Fibroblast of mammary gland (primary cell): ENCODE results near the gene COL6A5.

ENCODE experiments used
- DNase-seq: peaks from one replicate; pipeline ENCODE4 v3.0.0-alpha.2; 2010; ENCODE audit warnings: low read depth
- H3K4me3 ChIP-seq: 2 replicates; pipeline ENCODE4 v1.5.1; 2011; ENCODE audit warnings: low read depth, mild to moderate bottlenecking, low read length, moderate library complexity; ENCODE audit not compliant: control insufficient read depth
- TF ChIP-seq, protein P1 (sequence below): conservative IDR thresholded peaks from 2 replicates; pipeline ENCODE4 v1.5.1; 2011; ENCODE audit warnings: low read depth, low read length, inconsistent platforms; ENCODE audit not compliant: control insufficient read depth, insufficient read depth

COL6A5 gene

GRCh38 chr3:130507746-130508145, 162.3 kb downstream of the COL6A5 start:
- DNase-seq, result no peak
- H3K4me3 ChIP-seq, result no peak overlapping the region
- TF ChIP-seq, protein P1, sequence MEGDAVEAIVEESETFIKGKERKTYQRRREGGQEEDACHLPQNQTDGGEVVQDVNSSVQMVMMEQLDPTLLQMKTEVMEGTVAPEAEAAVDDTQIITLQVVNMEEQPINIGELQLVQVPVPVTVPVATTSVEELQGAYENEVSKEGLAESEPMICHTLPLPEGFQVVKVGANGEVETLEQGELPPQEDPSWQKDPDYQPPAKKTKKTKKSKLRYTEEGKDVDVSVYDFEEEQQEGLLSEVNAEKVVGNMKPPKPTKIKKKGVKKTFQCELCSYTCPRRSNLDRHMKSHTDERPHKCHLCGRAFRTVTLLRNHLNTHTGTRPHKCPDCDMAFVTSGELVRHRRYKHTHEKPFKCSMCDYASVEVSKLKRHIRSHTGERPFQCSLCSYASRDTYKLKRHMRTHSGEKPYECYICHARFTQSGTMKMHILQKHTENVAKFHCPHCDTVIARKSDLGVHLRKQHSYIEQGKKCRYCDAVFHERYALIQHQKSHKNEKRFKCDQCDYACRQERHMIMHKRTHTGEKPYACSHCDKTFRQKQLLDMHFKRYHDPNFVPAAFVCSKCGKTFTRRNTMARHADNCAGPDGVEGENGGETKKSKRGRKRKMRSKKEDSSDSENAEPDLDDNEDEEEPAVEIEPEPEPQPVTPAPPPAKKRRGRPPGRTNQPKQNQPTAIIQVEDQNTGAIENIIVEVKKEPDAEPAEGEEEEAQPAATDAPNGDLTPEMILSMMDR, result no peak

DNA sequence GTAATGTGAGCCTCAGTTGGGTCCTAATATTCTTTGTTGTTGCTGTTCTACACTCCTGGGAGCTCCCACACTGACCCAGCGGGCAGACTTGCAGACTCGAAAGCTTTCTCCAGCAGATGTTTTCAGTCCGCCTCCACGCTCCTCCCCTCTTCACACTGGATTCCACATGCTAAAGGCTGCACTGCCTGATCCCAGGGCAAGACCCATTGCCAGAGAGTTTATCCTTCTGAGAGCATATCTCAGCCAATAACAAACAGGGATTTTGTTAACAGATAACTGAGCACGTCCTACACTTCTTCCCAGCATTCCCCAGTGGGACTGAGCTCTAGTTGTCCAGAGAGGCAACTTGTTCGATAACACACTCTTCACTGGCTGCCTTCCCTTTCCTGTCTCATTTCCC, 163.5 kb downstream of the COL6A5 start:
- peak; percentile 14 for DNase-seq
- TF ChIP-seq, protein P1, result no peak

DNA sequence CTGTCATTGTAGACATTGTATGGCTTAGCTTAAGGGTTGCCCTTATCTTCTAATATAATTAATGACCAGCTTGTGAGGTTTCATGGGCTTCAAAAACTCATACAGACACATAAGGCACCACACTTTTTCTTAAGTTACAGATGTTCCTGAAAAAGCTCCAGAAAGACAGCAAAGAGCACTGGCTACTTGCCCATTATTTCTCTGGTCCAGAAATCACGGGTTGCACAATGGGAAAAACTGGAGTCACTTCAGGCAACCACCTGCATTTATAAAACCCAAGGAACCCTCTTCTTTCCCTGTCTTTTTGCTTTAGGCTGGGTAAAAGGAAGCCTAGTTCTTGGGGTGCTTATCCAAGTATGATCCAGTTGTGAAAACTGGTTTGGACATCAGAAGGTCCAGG, 169.2 kb downstream of the COL6A5 start:
- peak; percentile 43 for DNase-seq
- TF ChIP-seq, protein P1, result no peak
- H3K4me3 ChIP-seq, result no peak overlapping the region

More for the DNA sequence above, 163.5 kb downstream of the COL6A5 start:
- H3K4me3 ChIP-seq, result no peak overlapping the region

GRCh38 chr3:130515755-130516154, 170.3 kb downstream of the COL6A5 start:
- peak; percentile 65 for DNase-seq
- TF ChIP-seq, protein P1, result no peak
- H3K4me3 ChIP-seq, result no peak overlapping the region

DNA sequence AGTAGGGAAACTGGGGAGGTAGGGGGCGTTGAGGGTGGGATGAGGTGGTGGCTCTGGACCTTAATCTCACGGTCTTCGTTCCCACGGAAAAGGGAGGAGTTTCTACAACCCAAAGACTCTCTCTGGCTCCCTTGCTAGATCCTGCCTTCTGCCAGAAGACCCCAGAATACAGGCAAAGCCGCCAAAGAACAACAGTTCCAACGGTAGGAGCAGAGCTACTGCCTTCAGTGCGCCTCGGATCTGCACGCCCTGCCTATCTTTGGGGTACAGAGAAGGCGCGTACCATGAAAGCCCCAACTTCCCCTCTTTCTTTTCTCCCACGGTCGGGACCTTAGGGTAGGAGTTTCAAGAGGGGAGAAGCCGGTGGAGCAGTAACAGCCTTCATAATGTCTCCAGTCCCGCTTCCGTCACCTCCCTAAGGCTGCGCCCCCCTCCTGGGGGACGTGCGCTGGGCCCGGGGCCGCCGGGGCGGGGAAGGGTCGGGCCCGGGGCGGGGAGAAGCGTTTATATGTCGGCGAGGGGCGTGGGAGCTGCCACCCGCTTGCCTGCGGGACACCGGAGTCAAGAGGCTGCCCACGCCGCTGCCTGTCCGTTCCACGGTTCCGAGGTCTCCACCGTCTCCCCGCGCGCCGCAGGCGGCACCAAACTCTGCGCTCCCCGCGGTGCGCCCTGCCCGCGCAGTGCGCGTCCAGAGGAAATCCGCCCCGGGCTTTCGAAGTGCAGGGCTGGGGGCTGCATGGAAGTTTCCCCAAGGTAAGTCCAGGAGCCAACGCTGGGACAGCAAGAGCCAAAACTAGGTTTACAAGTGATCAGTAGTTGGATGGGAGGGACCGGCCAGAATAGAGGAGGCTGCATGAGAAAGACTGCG, 171.4 kb downstream of the COL6A5 start, which contains the start of gene COL6A6:
Gene COL6A6, plus strand, starts transcription at position 533 of the 868 bp plus-strand sequence. CDS start 43,188 bp downstream, outside the sequence.
- DNase-seq, result peak; percentile 4
- TF ChIP-seq, protein P1, result no peak
- no peak within 1 kb of the TSS for H3K4me3 ChIP-seq

DNA sequence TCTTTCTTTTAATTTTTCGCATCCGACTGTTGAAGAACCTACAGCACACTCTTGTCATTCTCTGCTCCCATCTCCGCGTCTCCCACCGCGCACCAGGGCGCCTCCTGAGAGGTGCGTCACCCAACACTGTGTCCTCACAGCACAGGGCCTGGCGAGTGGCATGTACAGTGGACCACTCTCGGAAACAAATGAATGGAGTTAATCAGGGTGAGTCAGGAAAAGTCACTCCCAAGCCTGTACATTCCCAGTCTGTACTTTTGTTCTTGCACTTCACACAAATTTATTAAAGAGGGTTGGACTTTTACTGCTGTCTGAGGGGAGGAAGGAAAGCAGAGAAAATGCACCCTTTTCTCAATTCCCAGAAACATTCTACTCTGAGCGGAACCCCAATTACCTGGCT, 172.1 kb downstream of the COL6A5 start:
- TF ChIP-seq, protein P1, result no peak
- H3K4me3 ChIP-seq, result no peak overlapping the region
- peak; percentile 33 for DNase-seq
